IPS-15b (cell line): ENCODE measurements around the gene BUD23.

Experiments used
- H3K27me3 ChIP-seq: one replicate; pipeline ENCODE4 v1.6.1; 2013; ENCODE audit warnings: low read length; ENCODE audit not compliant: control insufficient read depth, insufficient read depth
- H3K36me3 ChIP-seq: one replicate; pipeline ENCODE4 v1.6.1; 2013; ENCODE audit warnings: low read length; ENCODE audit not compliant: control insufficient read depth, insufficient read depth
- H3K4me1 ChIP-seq: one replicate; pipeline ENCODE4 v1.6.1; 2013; ENCODE audit warnings: mild to moderate bottlenecking, low read length; ENCODE audit not compliant: control insufficient read depth, insufficient read depth
- H3K4me3 ChIP-seq: one replicate; pipeline ENCODE4 v1.5.1; 2013; ENCODE audit warnings: low read depth, low read length
- H3K9ac ChIP-seq: one replicate; pipeline ENCODE4 v1.6.1; 2013; ENCODE audit warnings: low read depth, mild to moderate bottlenecking, low read length
- H3K9me3 ChIP-seq: one replicate; pipeline ENCODE4 v1.6.1; 2013; ENCODE audit warnings: mild to moderate bottlenecking, low read length; ENCODE audit not compliant: control insufficient read depth, insufficient read depth

BUD23 gene

DNA sequence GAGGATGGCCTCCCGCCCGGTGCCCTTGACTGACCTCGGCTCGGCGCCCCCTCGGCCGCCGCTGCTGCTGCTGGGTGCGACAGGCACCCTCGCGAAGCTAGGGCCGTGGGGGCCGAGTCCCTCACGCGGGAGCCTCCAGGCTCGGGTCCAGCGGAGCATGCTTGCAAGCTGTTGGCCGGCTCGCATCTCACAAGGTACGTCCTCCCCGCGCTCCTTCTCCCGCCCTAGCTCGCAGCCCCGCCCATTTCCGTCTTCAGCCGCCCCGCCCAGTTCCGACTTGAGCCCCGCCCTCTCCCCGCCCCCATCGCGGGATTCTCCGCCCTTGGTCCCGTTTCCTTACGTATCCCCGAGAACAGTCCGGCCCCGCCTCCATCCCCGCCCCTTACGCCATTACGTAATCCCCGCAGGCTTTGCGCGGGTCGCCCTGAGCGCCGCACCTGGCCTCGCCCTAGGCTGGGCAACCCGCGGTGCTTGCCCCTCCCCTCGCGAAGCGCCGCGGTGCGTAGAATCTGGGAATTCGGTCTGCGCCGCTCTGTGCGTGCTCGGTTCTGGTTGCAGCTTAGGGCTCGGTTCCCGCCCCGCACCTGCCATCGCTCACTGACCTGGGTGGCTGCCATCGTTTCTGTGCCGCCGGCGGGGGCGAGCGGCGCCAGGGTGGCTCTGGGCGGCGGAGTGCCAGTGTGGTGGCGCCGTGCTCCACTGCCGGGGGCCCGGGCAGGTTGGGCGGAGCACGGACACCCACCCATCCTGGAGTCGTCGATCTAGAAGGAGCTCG, 55.4 kb downstream of the BUD23 start, which contains the start of gene ABHD11:
Gene ABHD11 (minus strand): TSS at position 191 of the 775 bp plus-strand sequence. CDS start 32 bp downstream, at position 159.
- H3K9ac ChIP-seq = peak within 1 kb of the TSS; percentile 76
- peaks cover 23% of the 10 kb centered on the region for H3K4me1 ChIP-seq
- peaks cover 23% of the 10 kb centered on the region for H3K36me3 ChIP-seq
- no peaks in the 10 kb centered on the region for H3K9me3 ChIP-seq
- no peaks in the 10 kb centered on the region for H3K27me3 ChIP-seq
- H3K4me3 ChIP-seq = peak within 1 kb of the TSS; percentile 92

GRCh38 chr7:73739387-73739767, 56.0 kb downstream of the BUD23 start:
- peaks cover 23% of the 10 kb centered on the region for H3K4me1 ChIP-seq

GRCh38 chr7:73740212-73740611, 56.8 kb downstream of the BUD23 start:
- Histone ChIP-seq H3K36me3 (peaks cover 23% of the 10 kb centered on the region), H3K9me3 (no peaks in the 10 kb centered on the region), H3K27me3 (no peaks in the 10 kb centered on the region), H3K9ac (no peak overlapping the region), H3K4me1 (peaks cover 23% of the 10 kb centered on the region), H3K4me3 (no peak overlapping the region)

More at GRCh38 chr7:73739387-73739767, 56.0 kb downstream of the BUD23 start:
- H3K9me3 ChIP-seq = no peaks in the 10 kb centered on the region
- peaks cover 23% of the 10 kb centered on the region for H3K36me3 ChIP-seq
- H3K4me3 ChIP-seq = peak overlapping the region; percentile 88
- H3K27me3 ChIP-seq = no peaks in the 10 kb centered on the region
- peak overlapping the region; percentile 76 for H3K9ac ChIP-seq

GRCh38 chr7:73740771-73741170, 57.4 kb downstream of the BUD23 start:
- Histone ChIP-seq H3K9me3 (no peaks in the 10 kb centered on the region), H3K36me3 (peaks cover 19% of the 10 kb centered on the region), H3K27me3 (no peaks in the 10 kb centered on the region), H3K4me3 (peak overlapping the region; percentile 9), H3K4me1 (peaks cover 23% of the 10 kb centered on the region), H3K9ac (no peak overlapping the region)

DNA sequence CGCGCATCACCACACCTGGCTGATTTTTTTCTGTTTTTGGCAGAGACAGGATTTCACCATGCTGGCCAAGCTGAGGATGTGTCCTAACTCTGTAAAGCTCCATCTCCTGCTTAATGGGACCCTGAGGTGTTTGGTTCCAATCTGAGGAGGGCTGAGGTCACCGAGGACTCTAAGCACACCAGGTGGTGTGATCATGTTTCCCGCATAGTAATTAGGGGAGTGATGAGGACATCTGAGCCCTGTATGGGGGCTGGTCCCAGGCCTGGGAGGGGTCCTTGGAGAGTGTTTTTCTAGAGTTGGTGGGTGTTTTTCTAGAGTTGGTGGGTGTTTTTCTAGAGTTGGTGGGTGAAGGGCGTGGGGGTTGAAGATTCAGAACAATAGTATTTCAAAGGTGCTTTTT, 58.2 kb downstream of the BUD23 start:
- no peak overlapping the region for H3K9ac ChIP-seq
- H3K27me3 ChIP-seq = no peaks in the 10 kb centered on the region
- H3K9me3 ChIP-seq = no peaks in the 10 kb centered on the region
- H3K4me3 ChIP-seq = peak overlapping the region; percentile 61
- peaks cover 23% of the 10 kb centered on the region for H3K4me1 ChIP-seq
- peaks cover 12% of the 10 kb centered on the region for H3K36me3 ChIP-seq

DNA sequence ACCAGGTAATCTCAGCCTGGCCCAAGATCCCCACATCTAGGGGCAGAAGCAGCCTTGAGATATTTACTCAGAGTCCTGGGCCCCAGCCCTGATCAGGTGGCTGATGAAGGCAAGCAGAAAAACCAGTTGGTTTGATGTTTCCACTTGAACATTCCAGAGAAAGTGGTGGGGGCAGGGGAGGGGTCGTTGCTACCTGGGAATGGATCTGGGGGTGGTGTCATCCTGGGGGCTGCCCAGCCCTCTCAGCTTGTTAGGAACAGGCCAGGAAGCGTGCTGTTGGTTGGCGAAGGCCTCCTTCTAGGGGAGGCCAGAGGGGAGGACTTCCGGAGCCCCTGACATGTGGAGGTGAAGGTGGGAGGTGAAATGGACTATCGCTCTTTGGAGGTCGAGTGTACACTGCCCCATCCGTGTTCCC, 58.9 kb downstream of the BUD23 start:
- H3K4me3 ChIP-seq = peak overlapping the region; percentile 61
- H3K4me1 ChIP-seq = peaks cover 23% of the 10 kb centered on the region
- H3K27me3 ChIP-seq = no peaks in the 10 kb centered on the region
- H3K9me3 ChIP-seq = no peaks in the 10 kb centered on the region
- peak overlapping the region; percentile 84 for H3K9ac ChIP-seq
- peaks cover 5% of the 10 kb centered on the region for H3K36me3 ChIP-seq

GRCh38 chr7:73742753-73743641, 59.6 kb downstream of the BUD23 start:
- Histone ChIP-seq H3K4me1 (peaks cover 23% of the 10 kb centered on the region), H3K9ac (peak overlapping the region; percentile 84), H3K9me3 (no peaks in the 10 kb centered on the region), H3K4me3 (peak overlapping the region; percentile 61), H3K36me3 (no peaks in the 10 kb centered on the region), H3K27me3 (no peaks in the 10 kb centered on the region)

GRCh38 chr7:73746378-73746777, 63.0 kb downstream of the BUD23 start:
- Histone ChIP-seq H3K9me3 (no peaks in the 10 kb centered on the region), H3K4me1 (peaks cover 17% of the 10 kb centered on the region), H3K27me3 (no peaks in the 10 kb centered on the region), H3K36me3 (no peaks in the 10 kb centered on the region), H3K4me3 (no peak overlapping the region), H3K9ac (no peak overlapping the region)
